Neuronal stem cell (in vitro differentiated cells): ENCODE data around the gene ANKRD60.

Experiments used
- DNase-seq: peaks from one replicate; pipeline ENCODE4 v3.0.0-alpha.2; 2013; ENCODE audit warnings: low spot score
- H2AFZ ChIP-seq: one replicate; pipeline ENCODE4 v1.6.1; 2013; ENCODE audit warnings: mild to moderate bottlenecking, low read length, inconsistent platforms
- H2AK5ac ChIP-seq: 2 replicates; pipeline ENCODE4 v1.6.1; 2013; ENCODE audit warnings: low read depth, mild to moderate bottlenecking, inconsistent platforms, low read length, moderate library complexity, mixed read lengths
- H2BK120ac ChIP-seq: 2 replicates; pipeline ENCODE4 v1.6.1; 2013; ENCODE audit warnings: low read depth, mild to moderate bottlenecking, inconsistent platforms, low read length, moderate library complexity, mixed read lengths
- H2BK12ac ChIP-seq: one replicate; pipeline ENCODE4 v1.6.1; 2013; ENCODE audit warnings: low read length, inconsistent platforms
- H2BK15ac ChIP-seq: 2 replicates; pipeline ENCODE4 v1.6.1; 2013; ENCODE audit warnings: mild to moderate bottlenecking, low read length, inconsistent platforms, mixed read lengths
- H2BK5ac ChIP-seq: one replicate; pipeline ENCODE4 v1.6.1; 2013; ENCODE audit warnings: inconsistent platforms, mild to moderate bottlenecking, low read length, moderate library complexity
- H3K14ac ChIP-seq: one replicate; pipeline ENCODE4 v1.6.1; 2013; ENCODE audit warnings: low read length, inconsistent platforms
- H3K18ac ChIP-seq: 2 replicates; pipeline ENCODE4 v1.6.1; 2013; ENCODE audit warnings: low read length, inconsistent platforms
- H3K23ac ChIP-seq: 2 replicates; pipeline ENCODE4 v1.6.1; 2013; ENCODE audit warnings: low read depth, mild to moderate bottlenecking, mixed read lengths, low read length, inconsistent platforms; ENCODE audit not compliant: poor library complexity
- H3K27ac ChIP-seq: replicated peaks from 3 replicates; pipeline ENCODE4 v1.5.1; 2013; ENCODE audit warnings: low read length, inconsistent platforms
- H3K27me3 ChIP-seq, 3 experiments: 2 replicates each; pipeline ENCODE4 v1.6.1; 2013; ENCODE audit warnings: low read length in 3 of 3, mild to moderate bottlenecking in 2 of 3, inconsistent platforms in 1 of 3, low read depth in 1 of 3, mixed read lengths in 1 of 3, moderate library complexity in 1 of 3; ENCODE audit not compliant: control insufficient read depth in 3 of 3, insufficient read depth in 3 of 3
- H3K36me3 ChIP-seq, 2 donors: replicated peaks in 1 of 2; 2 replicates each; pipeline ENCODE4 v1.6.1; 2013; ENCODE audit warnings: low read length in 2 of 2; ENCODE audit not compliant: control insufficient read depth in 2 of 2, insufficient read depth in 2 of 2
- H3K4ac ChIP-seq: 2 replicates; pipeline ENCODE4 v1.6.1; 2013; ENCODE audit warnings: inconsistent platforms, mild to moderate bottlenecking, low read length, moderate library complexity
- H3K4me1 ChIP-seq, 2 donors: 1 replicate in 1 of 2; 2 replicates in 1 of 2; pipeline ENCODE4 v1.6.1; 2013; ENCODE audit warnings: low read length in 2 of 2, low read depth in 1 of 2; ENCODE audit not compliant: control insufficient read depth in 2 of 2, insufficient read depth in 1 of 2
- H3K4me2 ChIP-seq: one replicate; pipeline ENCODE4 v1.6.1; 2013; ENCODE audit warnings: mild to moderate bottlenecking, low read length, inconsistent platforms; ENCODE audit not compliant: insufficient read depth, poor library complexity, severe bottlenecking
- H3K4me3 ChIP-seq, 2 donors: 2 replicates each; pipeline ENCODE4 v1.5.1; 2013; ENCODE audit warnings: low read length in 2 of 2, mild to moderate bottlenecking in 2 of 2, inconsistent platforms in 1 of 2, moderate library complexity in 1 of 2
- H3K79me1 ChIP-seq: one replicate; pipeline ENCODE4 v1.6.1; 2013; ENCODE audit warnings: low read depth, mild to moderate bottlenecking, inconsistent platforms, low read length, moderate library complexity
- H3K9ac ChIP-seq: one replicate; pipeline ENCODE4 v1.6.1; 2013; ENCODE audit warnings: mild to moderate bottlenecking, low read depth, low read length, inconsistent platforms; ENCODE audit not compliant: poor library complexity
- H3K9me3 ChIP-seq, 2 donors: replicated peaks in 1 of 2; 2 replicates each; pipeline versions ENCODE3 to v1.6.1; 2013; ENCODE audit warnings: low read length in 2 of 2, mild to moderate bottlenecking in 2 of 2, inconsistent platforms in 1 of 2, low read depth in 1 of 2, mixed read lengths in 1 of 2, moderate library complexity in 1 of 2; ENCODE audit not compliant: control insufficient read depth in 2 of 2, insufficient read depth in 1 of 2
- H4K8ac ChIP-seq: one replicate; pipeline ENCODE4 v1.6.1; 2013; ENCODE audit warnings: low read depth, mild to moderate bottlenecking, inconsistent platforms, low read length, moderate library complexity
- H4K91ac ChIP-seq: one replicate; pipeline ENCODE4 v1.6.1; 2013; ENCODE audit warnings: low read length, low read depth, mild to moderate bottlenecking, inconsistent platforms; ENCODE audit not compliant: poor library complexity
- WGBS, 2 donors: extraction: QIAGEN DNeasy Blood & Tissue Kit; methylation state at CpG; one replicate each; pipeline ENCODE4 v1.1.7; 2013; ENCODE audit warnings: missing lambda C conversion rate in 2 of 2, mixed read lengths in 1 of 2; ENCODE audit not compliant: insufficient read length in 2 of 2, insufficient replicate concordance in 1 of 2; ENCODE audit errors: extremely low coverage in 2 of 2; 5-methylcytosine and 5-hydroxymethylcytosine counted together

ANKRD60 gene

DNA sequence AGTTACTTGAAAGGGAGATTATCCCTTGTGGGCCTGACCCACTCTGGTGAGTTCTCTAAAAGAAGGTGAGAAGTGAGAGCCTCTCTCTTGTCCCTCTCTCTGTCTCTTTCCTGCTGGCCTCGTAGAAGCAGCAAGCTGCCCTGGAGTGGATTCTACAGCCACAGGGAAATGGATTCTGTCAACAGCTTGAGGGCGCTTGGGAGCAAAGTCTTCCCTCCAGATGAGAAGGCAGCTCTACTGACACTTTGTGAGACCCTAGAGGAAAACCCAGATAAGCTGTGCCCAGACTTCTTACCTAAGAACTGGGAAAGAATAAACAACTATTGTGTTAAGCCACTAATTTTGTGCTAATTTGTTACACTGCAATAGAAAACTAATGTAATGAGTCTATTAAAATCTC lies 39.9 kb downstream of the ANKRD60 start:
- H3K23ac ChIP-seq = no peak overlapping the region
- no peak overlapping the region for H3K9ac ChIP-seq
- no peak overlapping the region for H2BK120ac ChIP-seq
- H3K36me3 ChIP-seq = no peaks in the 10 kb centered on the region
- no peak overlapping the region for H2BK12ac ChIP-seq
- no peak overlapping the region for H3K4me2 ChIP-seq
- H2BK15ac ChIP-seq = no peak overlapping the region
- no peaks in the 10 kb centered on the region for H3K4me1 ChIP-seq
- no peak for DNase-seq
- H2AFZ ChIP-seq = no peak overlapping the region
- H4K8ac ChIP-seq = no peak overlapping the region
- H3K4me3 ChIP-seq = no peak overlapping the region
- no peak overlapping the region for H2AK5ac ChIP-seq
- H3K4ac ChIP-seq = no peak overlapping the region
- H3K18ac ChIP-seq = no peak overlapping the region
- H3K14ac ChIP-seq = no peak overlapping the region
- H4K91ac ChIP-seq = no peak overlapping the region
- H3K79me1 ChIP-seq = no peaks in the 10 kb centered on the region
- H2BK5ac ChIP-seq = no peak overlapping the region
- H3K27me3 ChIP-seq = peaks cover 0 to 2% (median 0%) of the 10 kb centered on the region in 3 experiments
- WGBS, 2 donors = no CpG with 5 or more reads among the region's 2 CpGs
- no peak overlapping the region for H3K27ac ChIP-seq
- peaks cover 0 to 2% of the 10 kb centered on the region in 2 donors for H3K9me3 ChIP-seq

DNA sequence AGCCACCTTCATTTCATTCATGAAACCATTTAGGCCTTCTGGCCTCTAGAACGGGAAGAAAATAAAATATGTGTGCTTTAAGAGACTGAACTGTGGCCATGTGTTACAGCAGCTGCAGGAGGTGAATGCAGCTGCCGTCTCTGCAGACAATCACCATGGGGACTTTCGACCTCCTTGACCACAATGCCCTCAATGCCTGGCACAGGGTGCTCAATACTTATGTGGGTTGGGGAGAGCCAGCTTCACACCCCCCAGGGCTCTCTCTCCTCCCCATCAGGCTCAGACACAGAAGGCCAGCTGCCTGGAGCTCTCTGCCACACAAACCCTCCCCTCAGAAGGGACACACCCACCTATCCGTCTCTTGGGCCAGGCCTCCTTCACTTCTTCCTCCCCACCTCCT lies 43.5 kb downstream of the ANKRD60 start:
- Histone ChIP-seq H3K36me3 (no peaks in the 10 kb centered on the region), H3K27me3 (peaks cover 0 to 10% (median 9%) of the 10 kb centered on the region in 3 experiments), H4K8ac (no peak overlapping the region), H2AFZ (no peak overlapping the region), H3K27ac (no peak overlapping the region), H3K23ac (no peak overlapping the region), H3K4me3 (no peak overlapping the region), H3K18ac (no peak overlapping the region), H2BK12ac (no peak overlapping the region), H3K4me2 (no peak overlapping the region), H2AK5ac (no peak overlapping the region), H2BK120ac (no peak overlapping the region), H3K4me1 (no peaks in the 10 kb centered on the region), H2BK15ac (no peak overlapping the region), H2BK5ac (no peak overlapping the region), H4K91ac (no peak overlapping the region), H3K79me1 (no peaks in the 10 kb centered on the region), H3K4ac (no peak overlapping the region), H3K9ac (no peak overlapping the region), H3K14ac (no peak overlapping the region), H3K9me3 (peaks cover 0 to 2% of the 10 kb centered on the region in 2 donors)
- WGBS, 2 donors = no CpG with 5 or more reads among the region's 4 CpGs
- no peak for DNase-seq

DNA sequence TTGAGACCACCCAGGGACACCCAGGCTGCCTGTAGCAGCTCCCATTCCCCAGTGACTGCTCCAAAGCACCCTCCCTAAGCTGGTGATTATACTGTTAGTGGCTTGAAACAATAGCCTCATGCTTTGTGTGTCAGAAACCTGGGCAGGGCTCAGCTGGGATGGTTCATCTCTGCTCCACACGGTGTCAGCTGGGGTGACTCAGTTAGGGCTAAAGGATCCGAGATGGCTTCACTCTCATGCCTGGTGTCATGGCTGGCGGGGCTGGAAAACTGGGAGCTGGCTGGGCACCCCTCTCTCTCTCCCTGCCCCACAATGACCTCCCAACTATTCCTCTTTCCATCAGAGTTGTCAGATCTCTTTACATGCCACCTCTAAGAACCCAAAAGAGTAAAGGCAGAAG lies 44.4 kb downstream of the ANKRD60 start:
- Histone ChIP-seq H4K91ac (no peak overlapping the region), H2BK5ac (no peak overlapping the region)

DNA sequence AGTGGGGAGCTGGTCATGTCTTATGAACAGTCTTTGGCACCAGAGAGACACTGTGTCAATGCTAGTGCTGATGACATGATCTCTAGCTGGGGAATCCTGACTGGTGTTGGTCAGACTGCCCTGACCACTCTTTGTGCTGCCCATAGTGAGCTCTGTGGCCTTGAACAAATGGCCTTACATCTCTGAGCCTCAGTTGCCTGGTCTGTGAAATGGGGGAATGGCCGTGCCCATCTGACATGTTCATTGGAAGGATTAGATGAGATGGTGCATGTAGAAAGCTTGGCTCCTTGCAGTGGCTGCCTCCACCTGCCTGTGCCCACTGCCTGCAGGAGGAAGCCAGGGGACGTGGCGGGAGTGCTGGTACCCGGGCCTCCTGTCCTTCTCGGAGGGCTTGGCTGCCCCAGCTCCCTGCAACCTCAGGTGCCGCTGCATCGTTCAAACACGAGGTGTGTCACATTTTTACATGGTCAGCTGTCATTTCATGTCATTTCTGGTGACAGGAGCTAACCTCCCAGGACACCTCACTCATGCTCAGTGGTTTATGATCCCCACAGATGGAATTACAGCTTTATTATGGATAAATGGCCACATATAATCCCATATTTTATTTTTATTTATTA lies 45.8 kb downstream of the ANKRD60 start:
- Histone ChIP-seq H3K79me1 (peaks cover 1% of the 10 kb centered on the region), H3K4me3 (peak overlapping the region in 1 of 2 donors; percentile 26), H4K8ac (no peak overlapping the region), H3K4ac (no peak overlapping the region), H4K91ac (no peak overlapping the region), H2BK15ac (no peak overlapping the region), H3K18ac (no peak overlapping the region), H3K9me3 (peaks cover 0 to 2% of the 10 kb centered on the region in 2 donors), H3K23ac (no peak overlapping the region), H3K4me2 (no peak overlapping the region), H2AFZ (no peak overlapping the region), H2AK5ac (no peak overlapping the region), H2BK120ac (no peak overlapping the region), H3K14ac (no peak overlapping the region), H2BK5ac (no peak overlapping the region), H3K36me3 (no peaks in the 10 kb centered on the region), H3K27me3 (peaks cover 0 to 28% (median 25%) of the 10 kb centered on the region in 3 experiments), H3K9ac (no peak overlapping the region), H3K4me1 (peaks cover 2 to 6% of the 10 kb centered on the region in 2 donors), H2BK12ac (no peak overlapping the region), H3K27ac (no peak overlapping the region)
- DNase-seq = no peak
- no CpG with 5 or more reads among the region's 8 CpGs for WGBS, 2 donors

More for the DNA sequence above, 44.4 kb downstream of the ANKRD60 start:
- Histone ChIP-seq H3K4me2 (no peak overlapping the region), H3K79me1 (no peaks in the 10 kb centered on the region), H3K27me3 (peaks cover 0 to 18% (median 17%) of the 10 kb centered on the region in 3 experiments), H2BK12ac (no peak overlapping the region), H3K4ac (no peak overlapping the region), H3K36me3 (no peaks in the 10 kb centered on the region), H2AFZ (no peak overlapping the region), H2BK15ac (no peak overlapping the region), H3K23ac (no peak overlapping the region), H2BK120ac (no peak overlapping the region), H3K4me1 (peaks cover 2 to 6% of the 10 kb centered on the region in 2 donors), H3K9ac (no peak overlapping the region), H3K4me3 (no peak overlapping the region), H3K9me3 (peaks cover 0 to 2% of the 10 kb centered on the region in 2 donors), H2AK5ac (no peak overlapping the region), H3K14ac (no peak overlapping the region), H3K27ac (no peak overlapping the region), H4K8ac (no peak overlapping the region), H3K18ac (no peak overlapping the region)
- no CpG with 5 or more reads among the region's 3 CpGs for WGBS, 2 donors
- DNase-seq = no peak
